ENCODE measurements around the gene CD37. TPM values are rescaled to one million over a fixed set of nuclear protein-coding genes. Genes with fewer than 3 reads are reported as not detected.
"Not testable (repeated sequence)": the region's sequence is repeated elsewhere in the genome, so short reads cannot be mapped to it uniquely, and the experiment has no call there.

CD37 gene
- polyA plus RNA-seq, 1 experiment = not detected

DNA sequence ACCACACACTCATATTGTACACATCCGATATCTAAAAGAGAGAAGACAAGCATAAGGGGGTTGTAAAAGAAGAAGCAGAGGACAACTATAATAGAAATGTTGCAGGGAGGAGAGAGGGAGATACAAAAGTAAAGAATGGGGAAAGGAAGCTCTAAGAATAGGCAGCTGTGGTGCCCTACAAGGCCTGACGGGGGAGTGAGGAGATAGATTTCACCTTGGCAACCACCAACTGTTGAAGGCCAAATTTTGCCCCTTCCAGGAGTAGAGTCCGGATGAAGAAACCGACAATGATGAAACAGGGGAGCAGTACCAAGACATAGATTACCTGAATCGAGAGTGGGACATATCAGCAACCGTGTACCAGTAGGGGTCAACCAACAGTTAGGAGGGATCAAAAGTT lies 26.1 kb upstream of the CD37 start:
- Histone ChIP-seq H3K4me3 (ENCODE audit: low read depth, low read length) (no peak overlapping the region), H3K9me3 (ENCODE audit: control insufficient read depth, insufficient read depth, low read length) (no peaks in the 10 kb centered on the region), H3K27me3 (ENCODE audit: control insufficient read depth, insufficient read depth, low read length) (no peaks in the 10 kb centered on the region), H3K27ac (ENCODE audit: low read depth, low read length) (no peak overlapping the region)
- CTCF ChIA-PET = no interaction called here
- no peak for DNase-seq (ENCODE audit: low read depth, low spot score)
- POLR2A ChIA-PET = no interaction called here
- TF ChIP-seq, protein P1, sequence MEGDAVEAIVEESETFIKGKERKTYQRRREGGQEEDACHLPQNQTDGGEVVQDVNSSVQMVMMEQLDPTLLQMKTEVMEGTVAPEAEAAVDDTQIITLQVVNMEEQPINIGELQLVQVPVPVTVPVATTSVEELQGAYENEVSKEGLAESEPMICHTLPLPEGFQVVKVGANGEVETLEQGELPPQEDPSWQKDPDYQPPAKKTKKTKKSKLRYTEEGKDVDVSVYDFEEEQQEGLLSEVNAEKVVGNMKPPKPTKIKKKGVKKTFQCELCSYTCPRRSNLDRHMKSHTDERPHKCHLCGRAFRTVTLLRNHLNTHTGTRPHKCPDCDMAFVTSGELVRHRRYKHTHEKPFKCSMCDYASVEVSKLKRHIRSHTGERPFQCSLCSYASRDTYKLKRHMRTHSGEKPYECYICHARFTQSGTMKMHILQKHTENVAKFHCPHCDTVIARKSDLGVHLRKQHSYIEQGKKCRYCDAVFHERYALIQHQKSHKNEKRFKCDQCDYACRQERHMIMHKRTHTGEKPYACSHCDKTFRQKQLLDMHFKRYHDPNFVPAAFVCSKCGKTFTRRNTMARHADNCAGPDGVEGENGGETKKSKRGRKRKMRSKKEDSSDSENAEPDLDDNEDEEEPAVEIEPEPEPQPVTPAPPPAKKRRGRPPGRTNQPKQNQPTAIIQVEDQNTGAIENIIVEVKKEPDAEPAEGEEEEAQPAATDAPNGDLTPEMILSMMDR (IDR thresholded peaks at IDR 0.05; ENCODE audit: low read depth, low read length) = no peak

DNA sequence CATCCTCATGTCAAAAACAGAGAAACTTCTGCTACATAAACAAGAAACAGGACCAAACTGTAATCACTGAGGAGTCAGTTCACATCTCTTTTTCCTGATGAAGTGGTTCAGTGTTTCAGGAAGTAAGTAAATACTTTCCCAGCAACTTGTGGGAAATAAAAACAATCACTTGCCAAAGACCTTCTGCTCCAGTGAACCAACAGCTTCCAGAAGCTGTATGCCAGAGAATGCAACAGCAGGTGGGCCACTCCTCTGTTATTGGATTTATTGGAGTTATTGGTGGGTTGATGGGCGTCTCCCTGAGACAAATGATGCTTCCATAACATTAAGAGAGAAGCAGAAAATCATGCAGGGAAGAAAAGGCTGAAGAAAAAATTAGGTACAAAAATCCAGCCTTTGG lies 20.1 kb upstream of the CD37 start:
- no peaks in the 10 kb centered on the region for H3K27me3 ChIP-seq (ENCODE audit: control insufficient read depth, insufficient read depth, low read length)
- TF ChIP-seq, protein P1 (IDR thresholded peaks at IDR 0.05; ENCODE audit: low read depth, low read length) = no peak
- peaks cover 3% of the 10 kb centered on the region; the same call in 1 of the 2 replicates for H3K9me3 ChIP-seq (ENCODE audit: control insufficient read depth, insufficient read depth, low read length)
- ChIA-PET CTCF (interaction anchor here (1.3 kb wide), 1 partner anchor 14 kb away, joined by 6 read pairs; no protein-coding TSS in a partner anchor), POLR2A (interaction anchor here (0.6 kb wide), 1 partner anchor 47 kb away, joined by 3 read pairs; the partner anchor contains the start of gene TEAD2)
- no peak overlapping the region for H3K4me3 ChIP-seq (ENCODE audit: low read depth, low read length)
- no peak overlapping the region for H3K27ac ChIP-seq (ENCODE audit: low read depth, low read length)
- no peak for DNase-seq (ENCODE audit: low read depth, low spot score)

DNA sequence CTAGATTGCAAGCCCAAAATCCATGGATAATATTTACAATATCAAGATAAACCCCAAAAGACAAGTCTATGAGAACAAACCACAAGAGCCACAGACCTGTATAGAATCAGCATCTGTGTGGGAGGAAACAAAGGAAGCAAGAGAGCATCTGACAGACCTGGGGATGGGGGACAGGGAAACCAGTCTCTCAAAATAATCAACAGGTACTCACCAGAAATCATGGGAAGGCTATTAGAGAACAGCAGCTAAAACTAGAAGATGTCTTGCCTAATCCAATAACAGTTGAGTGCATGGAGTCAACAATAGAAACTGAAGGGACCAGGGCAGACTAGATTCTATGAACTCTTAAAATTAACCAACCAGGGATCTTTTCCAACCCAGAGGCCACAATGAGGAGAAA lies 18.9 kb upstream of the CD37 start:
- H3K4me3 ChIP-seq (ENCODE audit: low read depth, low read length) = no peak overlapping the region
- no peak overlapping the region for H3K27ac ChIP-seq (ENCODE audit: low read depth, low read length)
- no peak for DNase-seq (ENCODE audit: low read depth, low spot score)
- H3K27me3 ChIP-seq (ENCODE audit: control insufficient read depth, insufficient read depth, low read length) = no peaks in the 10 kb centered on the region
- TF ChIP-seq, protein P1 (IDR thresholded peaks at IDR 0.05; ENCODE audit: low read depth, low read length) = no peak
- ChIA-PET CTCF (no interaction called here), POLR2A (no interaction called here)
- H3K9me3 ChIP-seq (ENCODE audit: control insufficient read depth, insufficient read depth, low read length) = peaks cover 3% of the 10 kb centered on the region; the same call in 1 of the 2 replicates

DNA sequence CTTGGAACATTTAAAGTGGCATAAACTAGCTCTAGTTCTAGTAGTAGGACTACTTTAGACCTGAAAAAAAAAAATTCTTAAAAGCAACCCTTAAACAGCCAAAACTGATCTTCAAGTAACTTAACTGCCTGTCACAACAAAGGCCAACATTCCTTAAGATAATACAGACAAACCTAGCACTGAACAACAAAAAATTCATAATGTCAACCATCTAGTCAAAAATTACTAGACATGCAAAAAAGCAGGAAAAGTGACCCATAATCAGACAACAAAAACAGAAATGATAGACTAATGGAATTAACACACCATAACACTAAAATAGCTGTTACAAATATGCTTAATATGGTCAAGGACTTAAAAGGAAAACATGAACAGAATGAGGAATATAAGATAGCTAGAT lies 16.9 kb upstream of the CD37 start:
- no peak for DNase-seq (ENCODE audit: low read depth, low spot score)
- ChIA-PET POLR2A (interaction anchor here (0.7 kb wide), 1 partner anchor 56 kb away, joined by 5 read pairs; no protein-coding TSS in a partner anchor), CTCF (interaction anchor here (1.4 kb wide), 2 partner anchors 10 to 17 kb away, joined by 5 to 8 read pairs; no protein-coding TSS in a partner anchor)
- Histone ChIP-seq H3K9me3 (ENCODE audit: control insufficient read depth, insufficient read depth, low read length) (peaks cover 5% of the 10 kb centered on the region; the same call in 1 of the 2 replicates), H3K27ac (ENCODE audit: low read depth, low read length) (no peak overlapping the region), H3K27me3 (ENCODE audit: control insufficient read depth, insufficient read depth, low read length) (no peaks in the 10 kb centered on the region), H3K4me3 (ENCODE audit: low read depth, low read length) (no peak overlapping the region)
- TF ChIP-seq, protein P1 (IDR thresholded peaks at IDR 0.05; ENCODE audit: low read depth, low read length) = no peak

DNA sequence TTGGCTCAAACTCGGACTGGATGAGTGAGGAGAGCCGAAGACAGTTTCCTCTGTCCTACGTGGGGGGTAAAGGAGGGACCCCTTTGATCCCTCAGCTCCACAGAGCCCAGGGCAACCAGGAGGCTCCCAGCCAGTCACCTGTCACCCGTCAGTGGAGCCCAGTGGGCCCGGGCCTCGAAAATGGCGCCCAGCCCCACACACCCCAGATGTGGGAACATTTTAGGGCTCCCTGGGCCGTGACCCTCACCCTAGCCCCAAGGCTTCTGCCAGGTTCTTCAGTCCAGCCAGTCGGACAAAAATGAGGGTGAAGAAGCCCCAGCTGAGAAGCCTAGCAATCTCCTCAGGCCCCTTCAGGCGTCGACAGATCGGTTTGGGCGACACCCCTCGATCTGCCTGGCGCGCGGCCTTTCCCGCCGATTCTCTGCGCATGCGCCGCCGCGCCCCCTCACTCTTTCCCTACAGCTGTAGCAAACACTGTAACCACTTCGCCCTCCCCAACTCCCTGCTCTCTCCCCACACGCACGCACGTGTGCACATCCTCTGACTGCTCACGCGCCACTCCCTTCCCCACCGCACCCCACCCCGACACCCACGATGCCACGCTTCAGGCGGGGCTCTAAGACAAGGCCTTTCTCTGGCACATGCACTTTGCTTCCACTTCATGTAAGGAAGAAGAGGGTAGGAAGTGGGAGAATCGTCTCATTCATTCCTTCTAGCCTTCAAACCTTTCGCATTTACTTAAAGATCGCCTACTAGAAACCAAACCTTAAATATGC lies 10.2 kb upstream of the CD37 start, which contains the start of gene SLC6A16:
SLC6A16 (minus strand) TSS at position 391 of the 776 bp plus-strand sequence. CDS start 13,844 bp downstream, outside the sequence.
- ChIA-PET POLR2A (no interaction called here), CTCF (interaction anchor here (1.3 kb wide), 1 partner anchor 24 kb away, joined by 5 read pairs; no protein-coding TSS in a partner anchor)
- Histone ChIP-seq H3K4me3 (ENCODE audit: low read depth, low read length) (no peak within 1 kb of the TSS), H3K27ac (ENCODE audit: low read depth, low read length) (no peak within 1 kb of the TSS), H3K9me3 (ENCODE audit: control insufficient read depth, insufficient read depth, low read length) (peaks cover 9% of the 10 kb centered on the region), H3K27me3 (ENCODE audit: control insufficient read depth, insufficient read depth, low read length) (no peaks in the 10 kb centered on the region)
- DNase-seq (ENCODE audit: low read depth, low spot score) = no peak
- TF ChIP-seq, protein P1 (IDR thresholded peaks at IDR 0.05; ENCODE audit: low read depth, low read length) = no peak

DNA sequence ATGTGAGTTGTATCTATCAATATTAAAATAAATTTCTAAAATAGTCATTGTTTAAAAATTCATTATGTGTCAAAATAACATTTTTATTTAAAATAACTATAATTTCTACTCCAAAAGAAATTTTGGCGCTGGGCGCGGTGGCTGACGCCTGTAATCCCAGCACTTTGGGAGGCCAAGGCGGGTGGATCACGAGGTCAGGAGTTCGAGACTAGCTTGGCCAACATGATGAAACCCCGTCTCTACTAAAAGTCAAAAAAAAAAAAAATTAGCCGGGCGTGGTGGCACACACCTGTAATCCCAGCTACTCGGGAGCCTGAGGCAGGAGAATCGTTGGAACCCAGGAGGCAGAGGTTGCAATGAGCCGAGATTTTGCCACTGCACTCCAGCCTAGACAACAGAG lies 9.4 kb upstream of the CD37 start:
- H3K4me3 ChIP-seq (ENCODE audit: low read depth, low read length); CTCF ChIA-PET; DNase-seq (ENCODE audit: low read depth, low spot score); POLR2A ChIA-PET; H3K9me3 ChIP-seq (ENCODE audit: control insufficient read depth, insufficient read depth, low read length); H3K27ac ChIP-seq (ENCODE audit: low read depth, low read length); H3K27me3 ChIP-seq (ENCODE audit: control insufficient read depth, insufficient read depth, low read length): not testable (repeated sequence)

Data from AG04450 (cell line).